ENCODE results near the gene CYB561D1.

- TF ChIP-seq CTCF (IDR thresholded peaks at IDR 0.05) (peak in 5 of 7 experiments; percentile 15 to 39 (median 25)), POLR2A (IDR thresholded peaks at IDR 0.05) (no peak)
Observed at GRCh38 chr1:109499661-109500536, 6.0 kb downstream of the CYB561D1 start.

Measured in body of pancreas (tissue), 4 donors.